ENCODE measurements around the gene C15orf39. TPM values are rescaled to one million over a fixed set of nuclear protein-coding genes. Genes with fewer than 3 reads are reported as not detected.

The C15orf39 gene
- total and polyA plus RNA-seq, 2 of the 13 experiments (the other 11 are each of a cell fraction or from before 2014, with no cell fraction given) = 6.2 to 13.5 TPM

- peak; percentile 49 for TF ChIP-seq ZFP91 (CRISPR knock-in tag; IDR thresholded peaks at IDR 0.05; ENCODE audit: borderline replicate concordance)
- peak; percentile 30; the same call in 1 of the 2 replicates for TF ChIP-seq FOXC1 (CRISPR knock-in tag; IDR thresholded peaks at IDR 0.05; ENCODE audit: borderline replicate concordance)
- TF ChIP-seq ZNF280D (CRISPR knock-in tag; IDR thresholded peaks at IDR 0.05) = peak; percentile 50; the same call in 1 of the 2 replicates
- no peak for TF ChIP-seq ZKSCAN1 (IDR thresholded peaks at IDR 0.05; ENCODE audit: low read length)
- no peak for TF ChIP-seq HOXA5 (CRISPR knock-in tag; IDR thresholded peaks at IDR 0.05)
- TF ChIP-seq, protein P1, sequence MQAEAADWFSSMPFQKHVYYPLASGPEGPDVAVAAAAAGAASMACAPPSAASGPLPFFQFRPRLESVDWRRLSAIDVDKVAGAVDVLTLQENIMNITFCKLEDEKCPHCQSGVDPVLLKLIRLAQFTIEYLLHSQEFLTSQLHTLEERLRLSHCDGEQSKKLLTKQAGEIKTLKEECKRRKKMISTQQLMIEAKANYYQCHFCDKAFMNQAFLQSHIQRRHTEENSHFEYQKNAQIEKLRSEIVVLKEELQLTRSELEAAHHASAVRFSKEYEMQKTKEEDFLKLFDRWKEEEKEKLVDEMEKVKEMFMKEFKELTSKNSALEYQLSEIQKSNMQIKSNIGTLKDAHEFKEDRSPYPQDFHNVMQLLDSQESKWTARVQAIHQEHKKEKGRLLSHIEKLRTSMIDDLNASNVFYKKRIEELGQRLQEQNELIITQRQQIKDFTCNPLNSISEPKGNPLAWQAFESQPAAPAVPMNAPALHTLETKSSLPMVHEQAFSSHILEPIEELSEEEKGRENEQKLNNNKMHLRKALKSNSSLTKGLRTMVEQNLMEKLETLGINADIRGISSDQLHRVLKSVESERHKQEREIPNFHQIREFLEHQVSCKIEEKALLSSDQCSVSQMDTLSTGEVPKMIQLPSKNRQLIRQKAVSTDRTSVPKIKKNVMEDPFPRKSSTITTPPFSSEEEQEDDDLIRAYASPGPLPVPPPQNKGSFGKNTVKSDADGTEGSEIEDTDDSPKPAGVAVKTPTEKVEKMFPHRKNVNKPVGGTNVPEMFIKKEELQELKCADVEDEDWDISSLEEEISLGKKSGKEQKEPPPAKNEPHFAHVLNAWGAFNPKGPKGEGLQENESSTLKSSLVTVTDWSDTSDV (CRISPR knock-in tag; IDR thresholded peaks at IDR 0.05) = no peak
- 0 out of 2 replicates have a peak, but pooled peaks have one; percentile 49 for TF ChIP-seq ZNF598 (CRISPR knock-in tag; IDR thresholded peaks at IDR 0.05; ENCODE audit: borderline replicate concordance)
- TF ChIP-seq DMAP1 (CRISPR knock-in tag; IDR thresholded peaks at IDR 0.05) = peak; percentile 32; the same call in 1 of the 2 replicates
- peak; percentile 39; the same call in 1 of the 2 replicates for TF ChIP-seq ZNF383 (CRISPR knock-in tag; IDR thresholded peaks at IDR 0.05; ENCODE audit: borderline replicate concordance)
- TF ChIP-seq SOX5 (CRISPR knock-in tag; IDR thresholded peaks at IDR 0.05; ENCODE audit: borderline replicate concordance) = peak; percentile 33; the same call in 1 of the 2 replicates
- TF ChIP-seq THYN1 (CRISPR knock-in tag; IDR thresholded peaks at IDR 0.05; ENCODE audit: borderline replicate concordance, low read depth) = 0 out of 2 replicates have a peak, but pooled peaks have one; percentile 48
- 0 out of 2 replicates have a peak, but pooled peaks have one; percentile 56 for TF ChIP-seq SIN3A (IDR thresholded peaks at IDR 0.05; ENCODE audit: borderline replicate concordance, low read depth, low read length)
- peak; percentile 79; the same call in 1 of the 2 replicates for TF ChIP-seq MEIS1 (CRISPR knock-in tag; IDR thresholded peaks at IDR 0.05; ENCODE audit: borderline replicate concordance)
- peak; percentile 68; the same call in 1 of the 2 replicates for TF ChIP-seq ZNF746 (CRISPR knock-in tag; IDR thresholded peaks at IDR 0.05)
- TF ChIP-seq ZSCAN9 (CRISPR knock-in tag; IDR thresholded peaks at IDR 0.05; ENCODE audit: borderline replicate concordance) = 0 out of 2 replicates have a peak, but pooled peaks have one; percentile 22
- 0 out of 2 replicates have a peak, but pooled peaks have one; percentile 50 for TF ChIP-seq ARID2 (CRISPR knock-in tag; IDR thresholded peaks at IDR 0.05; ENCODE audit: borderline replicate concordance)
- TF ChIP-seq FOSL2 (CRISPR knock-in tag; IDR thresholded peaks at IDR 0.05) = peak; percentile 18; the same call in 1 of the 2 replicates
- TF ChIP-seq HOXA3 (CRISPR knock-in tag; IDR thresholded peaks at IDR 0.05) = peak; percentile 61; the same call in 1 of the 2 replicates
These were observed 19.2 kb upstream of the C15orf39 start (continued) for GRCh38 chr15:75182187-75183131.

Data from HepG2 (cell line).